GM12891 (cell line): ENCODE results near the gene ARSG.
"Not testable (repeated sequence)": the region's sequence is repeated elsewhere in the genome, so short reads cannot be mapped to it uniquely, and the experiment has no call there.

ENCODE experiments used
- DNase-seq: peaks from one replicate; pipeline ENCODE4 v3.0.0; 2011; ENCODE audit warnings: low spot score; ENCODE audit not compliant: insufficient read length
- FAIRE-seq: peaks from 2 replicates; lab custom pipeline; 2011; peaks lifted over from hg19 to GRCh38; lab: Jason Lieb, UNC
- PAX5 ChIP-seq: IDR thresholded peaks from 2 replicates; pipeline ENCODE4 v1.6.1; 2011; ENCODE audit warnings: low read length, moderate library complexity, mild to moderate bottlenecking; ENCODE audit not compliant: insufficient read depth, severe bottlenecking
- POLR2A ChIP-seq: IDR thresholded peaks from 2 replicates; pipeline ENCODE4 v1.6.1; 2011; ENCODE audit warnings: low read depth, low read length, control low read depth
- POLR2AphosphoS5 ChIP-seq: IDR thresholded peaks from 2 replicates; pipeline ENCODE4 v1.6.1; 2011; ENCODE audit warnings: low read depth, low read length, control low read depth
- POU2F2 ChIP-seq: IDR thresholded peaks from 2 replicates; pipeline ENCODE4 v1.6.1; 2011; ENCODE audit warnings: low read depth, mild to moderate bottlenecking, control low read depth, low read length, moderate library complexity
- SPI1 ChIP-seq: IDR thresholded peaks from 2 replicates; pipeline ENCODE4 v1.6.1; 2011; ENCODE audit warnings: low read depth, low read length, control low read depth
- TAF1 ChIP-seq: IDR thresholded peaks from 2 replicates; pipeline ENCODE4 v1.6.1; 2011; ENCODE audit warnings: low read depth, low read length, control low read depth

The ARSG gene

DNA sequence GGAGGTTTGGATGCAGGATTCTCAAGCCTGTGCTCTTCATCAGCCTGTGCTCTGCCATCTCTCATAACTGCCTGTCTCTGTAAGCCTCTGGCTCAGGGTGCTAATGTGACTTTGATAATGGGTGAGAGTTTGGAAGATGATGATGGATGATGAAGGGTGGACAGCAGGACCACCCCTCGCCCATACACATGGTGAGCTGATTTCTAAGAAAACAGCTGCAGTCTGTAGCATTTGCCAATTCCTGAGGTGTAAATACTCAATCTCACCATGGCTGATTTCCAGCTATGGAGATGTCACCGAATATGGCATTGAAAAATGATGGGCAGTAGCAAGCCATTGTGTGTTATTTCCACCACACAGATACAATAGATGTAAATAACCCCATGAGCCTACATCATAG lies 74.2 kb downstream of the ARSG start:
- TF ChIP-seq POLR2A, result no peak
- no peak for TF ChIP-seq POU2F2
- TF ChIP-seq POLR2AphosphoS5, result no peak
- no peak for TF ChIP-seq TAF1
- no peak for TF ChIP-seq PAX5
- TF ChIP-seq SPI1, result no peak
- no peak for DNase-seq
- no peak for FAIRE-seq

DNA sequence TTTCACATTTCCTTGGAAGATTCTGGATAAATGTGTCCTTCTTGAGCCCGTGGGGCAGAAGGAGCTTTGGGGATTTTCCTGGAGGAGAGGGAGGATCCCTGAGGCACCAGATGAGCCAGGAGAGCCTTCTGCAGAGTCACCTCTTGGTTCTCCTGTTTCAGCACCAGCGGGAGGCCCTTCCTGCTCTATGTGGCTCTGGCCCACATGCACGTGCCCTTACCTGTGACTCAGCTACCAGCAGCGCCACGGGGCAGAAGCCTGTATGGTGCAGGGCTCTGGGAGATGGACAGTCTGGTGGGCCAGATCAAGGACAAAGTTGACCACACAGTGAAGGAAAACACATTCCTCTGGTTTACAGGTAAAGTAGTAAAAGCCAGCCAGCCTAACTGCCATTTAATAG lies 77.1 kb downstream of the ARSG start:
- DNase-seq, result no peak

DNA sequence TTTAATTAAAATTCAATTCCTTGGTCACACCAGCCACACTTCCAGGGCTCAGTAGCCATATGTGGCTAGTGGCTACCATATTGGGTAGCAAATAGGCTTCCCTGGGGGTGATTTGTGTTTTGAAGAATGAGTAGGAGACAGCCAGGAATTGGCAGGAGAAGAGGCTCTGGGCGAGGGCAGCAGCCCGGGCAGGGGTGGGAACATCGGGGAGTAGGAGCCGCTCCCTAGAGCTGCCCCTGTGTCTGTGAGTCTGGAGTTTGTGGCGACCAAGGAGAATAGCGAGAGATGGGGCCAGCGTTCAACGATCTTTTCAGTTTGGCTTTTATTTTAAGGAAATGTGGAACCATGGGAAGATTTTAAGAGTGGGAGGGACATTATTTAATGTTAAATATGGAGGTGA lies 84.3 kb downstream of the ARSG start:
- FAIRE-seq, result no peak
- TF ChIP-seq PAX5 (no peak), POLR2AphosphoS5 (no peak), POU2F2 (no peak)
- no peak for DNase-seq

More for the DNA sequence above, 77.1 kb downstream of the ARSG start:
- no peak for FAIRE-seq
- TF ChIP-seq TAF1 (no peak), POLR2A (no peak), PAX5 (no peak), SPI1 (no peak), POLR2AphosphoS5 (no peak)

- DNase-seq, FAIRE-seq: not testable (repeated sequence)
Observed at GRCh38 chr17:68376178-68376577, 84.9 kb downstream of the ARSG start.

DNA sequence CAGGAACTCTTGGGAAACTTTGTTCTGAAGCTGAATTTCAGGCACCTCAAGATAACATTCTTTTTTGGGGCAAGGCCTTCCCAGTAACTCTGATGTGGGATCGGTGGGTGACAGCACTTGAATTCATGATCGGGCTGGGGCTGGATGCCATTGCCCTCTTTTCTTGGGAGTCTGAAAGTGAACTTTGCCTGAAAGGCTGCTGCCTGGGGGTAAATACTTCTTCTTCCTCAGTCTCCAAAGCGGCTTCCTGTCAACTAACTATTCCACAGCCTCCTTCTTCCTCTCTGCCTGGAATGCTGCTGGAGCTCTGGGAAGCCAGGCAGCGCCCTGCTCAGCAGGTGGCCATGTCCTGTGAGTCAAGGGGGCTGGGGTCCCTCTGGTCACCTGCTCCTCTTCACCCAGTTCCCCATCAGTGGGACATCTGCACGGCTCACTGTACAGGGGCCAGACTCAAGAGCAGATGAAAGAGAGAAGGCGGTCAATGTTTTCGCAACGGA lies 86.5 kb downstream of the ARSG start:
- DNase-seq (no peak), FAIRE-seq (no peak)
- TF ChIP-seq POLR2AphosphoS5 (no peak), TAF1 (no peak), POLR2A (no peak), SPI1 (no peak), PAX5 (no peak), POU2F2 (no peak)

GRCh38 chr17:68378268-68379176 lies 87.2 kb downstream of the ARSG start:
- DNase-seq (no peak), FAIRE-seq (no peak)
- no peak for TF ChIP-seq POU2F2
- TF ChIP-seq POLR2A, result no peak
- TF ChIP-seq TAF1, result no peak

DNA sequence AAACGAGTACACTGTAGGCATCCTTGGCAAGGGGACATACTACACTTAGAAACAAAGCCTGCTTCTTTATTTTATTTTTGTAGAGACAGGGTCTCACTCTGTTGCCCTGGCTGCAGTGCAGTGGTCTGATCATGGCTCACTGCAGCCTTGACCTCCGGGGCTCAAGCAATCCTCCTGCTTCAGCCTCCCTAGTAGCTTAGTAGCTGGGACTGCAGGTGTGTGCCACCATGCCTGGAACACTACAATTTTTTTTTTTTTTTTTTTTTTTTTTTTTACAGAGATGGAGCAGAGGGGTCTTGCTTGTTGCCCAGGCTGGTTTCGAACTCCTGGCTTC lies 87.8 kb downstream of the ARSG start:
- DNase-seq, result no peak
- no peak for FAIRE-seq
- no peak for TF ChIP-seq POU2F2
- no peak for TF ChIP-seq SPI1
- TF ChIP-seq POLR2AphosphoS5, result no peak
- TF ChIP-seq PAX5, result no peak
- no peak for TF ChIP-seq POLR2A
- no peak for TF ChIP-seq TAF1

GRCh38 chr17:68379692-68380677 lies 88.7 kb downstream of the ARSG start:
- TF ChIP-seq PAX5 (no peak), TAF1 (no peak), POLR2A (no peak), POLR2AphosphoS5 (no peak), POU2F2 (no peak), SPI1 (no peak)
- DNase-seq (no peak), FAIRE-seq (no peak)

- no peak for TF ChIP-seq PAX5
- no peak for TF ChIP-seq TAF1
- no peak for TF ChIP-seq POLR2AphosphoS5
- no peak for TF ChIP-seq SPI1
- TF ChIP-seq POLR2A, result no peak
- DNase-seq, result no peak
- FAIRE-seq, result no peak
Observed at GRCh38 chr17:68381076-68381900, 90.0 kb downstream of the ARSG start.
